Esophagus squamous epithelium (tissue), 5 donors: ENCODE results near the gene GCA. TPM values are rescaled to one million over a fixed set of nuclear protein-coding genes. Genes with fewer than 3 reads are reported as not detected.
A peak's percentile ranks its signal among the peaks of the same experiment; 100 is the strongest.

Experiments
- DNase-seq: peaks from one replicate; lab custom pipeline; 2025; lab: John Stamatoyannopoulos, UW
- H3K27ac ChIP-seq, 4 donors: fragments of 200-600 bp; sonication (generic); one replicate each; pipeline ENCODE4 v1.5.1; 2016 to 2019; ENCODE audit warnings: mild to moderate bottlenecking in 1 of 4
- H3K27me3 ChIP-seq, 4 donors: fragments of 200-600 bp; sonication (generic); 1 replicate in 3 of 4; 2 replicates in 1 of 4; pipeline versions ENCODE4 v1.5.1 to v1.6.0; 2017 to 2021; ENCODE audit warnings: antibody characterized with exemption in 1 of 4
- H3K36me3 ChIP-seq, 3 donors: fragments of 200-600 bp; sonication (generic); one replicate each; pipeline ENCODE4 v1.5.1; 2016 to 2019
- H3K4me1 ChIP-seq, 3 donors: fragments of 200-600 bp; sonication (generic); one replicate each; pipeline ENCODE4 v1.5.1; 2017 to 2019
- H3K4me3 ChIP-seq, 4 donors: fragments of 200-600 bp; sonication (generic); 1 replicate in 3 of 4; 2 replicates in 1 of 4; pipeline ENCODE4 v1.5.1; 2016 to 2019; ENCODE audit warnings: mild to moderate bottlenecking in 2 of 4, moderate library complexity in 1 of 4
- H3K9me3 ChIP-seq, 3 donors: fragments of 200-600 bp; sonication (generic); one replicate each; pipeline ENCODE4 v1.5.1; 2016 to 2019
- POLR2A ChIP-seq, 4 donors: fragments of 450-650 bp; IDR thresholded peaks; one replicate each; pipeline ENCODE4 v1.6.1; 2017; ENCODE audit warnings: antibody characterized with exemption in 4 of 4, mild to moderate bottlenecking in 4 of 4, moderate library complexity in 3 of 4
- WGBS, 2 donors: methylation state at CpG; one replicate each; pipeline ENCODE4 v1.1.5; 2018; 5-methylcytosine and 5-hydroxymethylcytosine counted together
- intact Hi-C: fragments of 100-400 bp; cut with DNase I; formaldehyde crosslinking; loops from one replicate; pipeline ENCODE4 v1.15.0; 2022
- total RNA-seq, 4 donors: library from RNA; depleted of rRNA; stranded (reverse); fragments of >200 nt; gene quantifications; one replicate each; pipeline ENCODE4 v1.1.0, GENCODE V29; 2016
- TF ChIP-seq, protein P1 (sequence below), 6 experiments: fragments of 450-650 bp in 4 of 6; fragments of 200-600 bp in 2 of 6; sonication (generic) in 2 of 6; IDR thresholded peaks; one replicate each; pipeline ENCODE4 v1.5.1; 2016 to 2019; ENCODE audit warnings: antibody characterized with exemption in 6 of 6, mild to moderate bottlenecking in 4 of 6, moderate library complexity in 4 of 6
- donor health status: DM: yes; HTN: yes; CAD: no.

Gene GCA
- total RNA-seq, 4 donors from 2014 or later = 5.5 to 19.3 (median 13.0) TPM

DNA sequence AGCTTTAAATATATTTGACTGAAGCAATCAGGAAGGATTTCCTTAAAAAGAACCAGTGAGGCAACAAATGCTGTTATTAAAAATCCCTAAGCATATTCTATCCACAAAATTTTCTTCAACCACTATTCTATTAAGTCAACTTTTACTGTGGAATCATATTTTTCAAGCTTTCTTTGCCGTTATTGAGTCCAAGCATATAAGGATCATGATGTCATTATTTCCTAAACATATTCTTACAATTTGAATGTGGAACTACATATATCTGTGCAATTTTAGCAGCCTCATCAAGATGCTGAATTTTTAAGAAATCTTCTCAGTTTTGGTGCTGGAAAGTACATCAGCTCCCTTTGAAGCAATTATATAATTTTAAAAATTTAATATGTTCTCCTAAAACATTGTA is 31.1 kb upstream of the GCA start:
- Histone ChIP-seq H3K4me3 (no peak overlapping the region), H3K27me3 (no peaks in the 10 kb centered on the region), H3K36me3 (peaks cover 0 to 3% (median 0%) of the 10 kb centered on the region in 3 donors), H3K9me3 (no peaks in the 10 kb centered on the region), H3K4me1 (peaks cover 11 to 69% (median 15%) of the 10 kb centered on the region in 3 donors), H3K27ac (no peak overlapping the region)
- intact Hi-C loops = no loop called here
- TF ChIP-seq, protein P1, sequence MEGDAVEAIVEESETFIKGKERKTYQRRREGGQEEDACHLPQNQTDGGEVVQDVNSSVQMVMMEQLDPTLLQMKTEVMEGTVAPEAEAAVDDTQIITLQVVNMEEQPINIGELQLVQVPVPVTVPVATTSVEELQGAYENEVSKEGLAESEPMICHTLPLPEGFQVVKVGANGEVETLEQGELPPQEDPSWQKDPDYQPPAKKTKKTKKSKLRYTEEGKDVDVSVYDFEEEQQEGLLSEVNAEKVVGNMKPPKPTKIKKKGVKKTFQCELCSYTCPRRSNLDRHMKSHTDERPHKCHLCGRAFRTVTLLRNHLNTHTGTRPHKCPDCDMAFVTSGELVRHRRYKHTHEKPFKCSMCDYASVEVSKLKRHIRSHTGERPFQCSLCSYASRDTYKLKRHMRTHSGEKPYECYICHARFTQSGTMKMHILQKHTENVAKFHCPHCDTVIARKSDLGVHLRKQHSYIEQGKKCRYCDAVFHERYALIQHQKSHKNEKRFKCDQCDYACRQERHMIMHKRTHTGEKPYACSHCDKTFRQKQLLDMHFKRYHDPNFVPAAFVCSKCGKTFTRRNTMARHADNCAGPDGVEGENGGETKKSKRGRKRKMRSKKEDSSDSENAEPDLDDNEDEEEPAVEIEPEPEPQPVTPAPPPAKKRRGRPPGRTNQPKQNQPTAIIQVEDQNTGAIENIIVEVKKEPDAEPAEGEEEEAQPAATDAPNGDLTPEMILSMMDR (IDR thresholded peaks at IDR 0.05) = no peak
- no peak for TF ChIP-seq POLR2A (IDR thresholded peaks at IDR 0.05)
- no peak for DNase-seq
- WGBS, 2 donors = 91 to 96% methylated on average over 1 of the region's 1 CpG

DNA sequence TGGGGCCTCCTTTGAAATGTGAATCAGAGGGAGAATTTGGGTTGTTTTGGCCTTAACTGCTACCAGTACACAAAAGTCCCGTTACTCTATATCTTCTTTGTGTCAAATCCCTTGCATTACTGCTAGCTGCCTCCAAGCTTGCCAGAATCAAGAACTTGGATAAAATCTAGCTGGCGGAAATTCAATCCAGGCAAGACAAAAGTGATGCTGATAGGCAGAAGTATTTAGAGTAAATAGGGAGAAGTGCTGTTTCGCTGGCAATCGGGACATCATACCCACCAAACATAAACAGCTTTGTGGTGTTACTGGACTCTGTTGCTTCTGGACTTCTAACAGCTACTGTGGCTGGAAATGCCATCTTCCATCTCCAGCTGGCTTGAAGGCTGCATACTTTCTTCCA is 28.0 kb upstream of the GCA start:
- 61 to 79% methylated on average over 2 to 4 of the region's 4 CpGs for WGBS, 2 donors
- H3K4me3 ChIP-seq = peak overlapping the region in 1 of 4 donors; percentile 88
- no peaks in the 10 kb centered on the region for H3K36me3 ChIP-seq
- intact Hi-C loops = no loop called here
- peaks cover 15 to 71% (median 20%) of the 10 kb centered on the region in 3 donors for H3K4me1 ChIP-seq
- no peak overlapping the region for H3K27ac ChIP-seq
- H3K27me3 ChIP-seq = no peaks in the 10 kb centered on the region
- H3K9me3 ChIP-seq = no peaks in the 10 kb centered on the region
- DNase-seq = no peak
- no peak for TF ChIP-seq POLR2A (IDR thresholded peaks at IDR 0.05)
- TF ChIP-seq, protein P1 (IDR thresholded peaks at IDR 0.05) = no peak

DNA sequence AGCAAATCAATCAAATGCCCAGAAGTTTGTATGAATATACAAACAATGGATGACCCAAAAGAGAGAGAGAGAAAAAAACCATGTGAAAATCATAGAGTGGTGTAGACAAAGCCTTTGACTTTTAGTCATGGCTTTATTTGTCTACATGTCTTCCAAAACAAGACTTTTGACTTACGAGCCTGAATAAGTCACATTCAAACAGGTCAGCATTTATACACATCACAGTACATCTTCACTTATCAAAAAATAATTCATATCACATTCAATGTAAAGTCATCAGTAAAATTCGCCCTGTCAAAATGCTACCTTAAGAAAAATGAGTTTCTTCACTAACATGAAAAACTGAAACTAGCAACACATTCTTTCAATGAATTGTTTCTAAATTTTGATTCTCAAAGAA is 27.3 kb upstream of the GCA start:
- TF ChIP-seq, protein P1 (IDR thresholded peaks at IDR 0.05) = no peak
- TF ChIP-seq POLR2A (IDR thresholded peaks at IDR 0.05) = no peak
- 62% methylated on average over 2 of the region's 2 CpGs for WGBS, 2 donors
- Histone ChIP-seq H3K9me3 (no peaks in the 10 kb centered on the region), H3K27ac (peak overlapping the region in 1 of 4 donors; percentile 96), H3K27me3 (no peaks in the 10 kb centered on the region), H3K4me1 (peaks cover 15 to 75% (median 20%) of the 10 kb centered on the region in 3 donors), H3K36me3 (no peaks in the 10 kb centered on the region), H3K4me3 (peak overlapping the region in 3 of 4 donors; percentile 81 to 99 (median 88))
- no peak for DNase-seq
- intact Hi-C loops = no loop called here

DNA sequence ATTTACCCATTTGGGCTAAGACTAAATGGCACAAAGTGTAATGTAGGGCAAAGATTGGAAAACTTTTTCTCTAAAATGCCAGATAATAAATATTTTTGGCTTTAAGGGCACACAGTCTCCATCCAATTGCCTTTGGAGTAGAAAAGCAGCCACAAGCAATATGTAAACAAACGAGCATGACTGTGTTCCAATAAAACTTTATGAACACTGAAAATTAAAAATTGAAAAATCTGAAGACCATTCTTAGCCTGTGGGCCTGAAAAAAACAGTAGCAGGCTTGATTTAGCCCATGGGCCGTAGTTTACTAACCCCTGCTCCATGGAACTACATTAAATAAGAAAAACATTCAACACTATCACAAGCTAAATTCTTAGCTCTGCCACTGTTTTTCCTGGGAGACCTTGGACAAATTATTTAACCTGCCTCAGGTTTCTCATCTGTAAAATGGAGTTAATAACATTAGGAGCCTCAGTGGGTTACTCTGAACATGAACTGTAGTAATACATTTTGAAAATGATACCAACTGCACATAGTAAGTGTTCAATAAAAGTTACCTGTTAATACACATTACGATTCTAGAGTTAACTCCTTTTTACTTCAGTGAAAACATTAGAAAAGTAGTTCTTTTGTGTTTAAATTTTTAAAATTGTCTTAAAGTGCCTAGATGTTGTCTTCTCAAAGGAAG is 26.7 kb upstream of the GCA start:
- no peaks in the 10 kb centered on the region for H3K9me3 ChIP-seq
- H3K36me3 ChIP-seq = no peaks in the 10 kb centered on the region
- H3K4me3 ChIP-seq = peak overlapping the region; percentile 81 to 99 (median 88)
- no peak for DNase-seq
- 58 to 59% methylated on average over 3 of the region's 3 CpGs for WGBS, 2 donors
- H3K4me1 ChIP-seq = peaks cover 15 to 73% (median 20%) of the 10 kb centered on the region in 3 donors
- no peaks in the 10 kb centered on the region for H3K27me3 ChIP-seq
- peak overlapping the region in 3 of 4 donors; percentile 93 to 99 (median 96) for H3K27ac ChIP-seq
- TF ChIP-seq, protein P1 (IDR thresholded peaks at IDR 0.05) = no peak
- no peak for TF ChIP-seq POLR2A (IDR thresholded peaks at IDR 0.05)
- intact Hi-C loops = no loop called here

DNA sequence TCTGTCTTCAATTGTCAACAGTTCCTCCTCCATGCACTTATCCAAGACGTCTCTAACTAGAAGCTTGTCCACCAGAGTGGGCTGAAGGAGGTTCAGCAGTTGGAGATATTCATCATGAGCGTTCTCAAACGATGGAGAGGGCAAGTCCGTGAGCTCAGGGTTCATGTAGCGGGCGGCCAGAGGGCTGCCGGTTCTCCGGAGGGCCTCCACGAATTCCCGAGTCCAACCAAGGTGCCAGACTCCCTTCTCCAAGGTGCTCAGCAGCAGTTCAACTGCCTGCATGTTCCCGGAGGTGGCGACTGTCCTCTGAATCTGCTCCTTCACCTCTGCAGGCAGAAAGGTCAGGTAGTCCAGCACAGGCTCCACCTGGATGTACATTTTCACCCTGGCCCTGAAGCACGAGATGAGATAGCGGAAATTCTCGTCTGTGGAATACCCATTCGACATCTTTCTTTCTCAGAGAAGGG is 26.0 kb upstream of the GCA start:
- no peak for DNase-seq
- intact Hi-C loops = no loop called here
- H3K9me3 ChIP-seq = no peaks in the 10 kb centered on the region
- H3K4me3 ChIP-seq = peak overlapping the region; percentile 81 to 99 (median 88)
- H3K27me3 ChIP-seq = no peaks in the 10 kb centered on the region
- H3K36me3 ChIP-seq = no peaks in the 10 kb centered on the region
- 0 to 2% methylated on average over 4 to 9 of the region's 16 CpGs for whole genome bisulfite sequencing, 2 donors
- H3K27ac ChIP-seq = peak overlapping the region; percentile 93 to 99 (median 96)
- H3K4me1 ChIP-seq = peaks cover 15 to 67% (median 20%) of the 10 kb centered on the region in 3 donors
- no peak for TF ChIP-seq POLR2A (IDR thresholded peaks at IDR 0.05)
- TF ChIP-seq, protein P1 (IDR thresholded peaks at IDR 0.05) = no peak
